NCI-H1105 (cell line): Measurements from ENCODE around the gene DUSP14.
"Not testable (repeated sequence)": the region's sequence is repeated elsewhere in the genome, so short reads cannot be mapped to it uniquely, and the experiment has no call there.

ENCODE experiments used
- DNase-seq: peaks from one replicate; lab custom pipeline; 2025; lab: John Stamatoyannopoulos, UW

DUSP14 gene

GRCh38 chr17:37489197-37490001 is at the start of gene DUSP14:
TSS of gene DUSP14 (plus strand) at chr17:37489891. CDS start at chr17:37512273, 22,382 bp downstream.
- peak; percentile 77 for DNase-seq

GRCh38 chr17:37440424-37440823 is 49.3 kb upstream of the DUSP14 start:
- DNase-seq = no peak

DNA sequence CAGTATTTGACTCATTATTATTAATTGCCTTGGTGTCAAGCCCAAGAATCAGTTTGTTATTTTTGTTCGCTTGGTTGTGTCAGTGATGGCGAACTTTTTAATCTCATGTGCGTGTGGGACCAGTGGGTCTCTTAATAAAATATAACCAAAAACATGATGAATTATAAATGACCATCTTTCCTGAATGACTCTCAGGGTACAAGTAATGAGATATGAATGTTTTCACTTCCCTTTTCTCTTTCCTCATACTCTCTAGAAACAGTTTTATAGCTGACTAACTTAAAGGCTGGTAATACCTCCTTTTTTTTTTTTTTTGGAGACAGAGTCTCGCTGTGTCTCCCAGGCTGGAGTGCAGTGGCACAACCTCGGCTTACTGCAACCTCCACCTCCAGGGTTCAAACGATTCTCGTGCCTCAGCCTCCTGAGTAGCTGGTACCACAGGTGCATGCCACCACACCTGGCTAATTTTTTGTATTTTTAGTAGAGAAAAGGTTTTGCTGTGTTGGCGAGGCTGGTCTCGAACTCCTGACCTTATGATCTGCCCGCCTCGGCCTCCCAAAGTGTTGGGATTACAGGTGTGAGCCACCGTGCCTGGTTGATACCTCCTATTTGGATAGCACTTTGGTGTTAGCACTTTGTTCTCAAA is 48.2 kb upstream of the DUSP14 start:
- not testable (repeated sequence) for DNase-seq

- DNase-seq = no peak
These were observed 43.7 kb upstream of the DUSP14 start for GRCh38 chr17:37446027-37446426.

DNA sequence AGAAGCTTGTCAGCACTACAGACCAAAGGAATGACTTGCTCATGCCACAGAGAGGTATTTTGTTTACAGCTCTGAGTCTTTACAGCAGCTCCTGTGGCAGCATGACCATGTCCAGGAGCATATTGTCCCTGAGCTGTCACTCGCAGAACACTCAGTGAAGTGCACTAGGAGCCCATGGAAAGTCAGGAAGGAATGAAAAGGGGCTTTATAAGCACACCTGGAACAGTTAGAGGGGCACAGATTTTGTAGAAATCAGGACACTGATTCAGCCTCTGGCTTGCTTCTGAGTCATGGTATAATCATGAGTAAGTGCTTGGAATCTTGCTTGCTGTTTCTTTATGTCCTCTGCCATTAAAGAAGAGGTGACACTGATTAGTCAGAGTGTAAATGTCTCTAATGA is 42.0 kb upstream of the DUSP14 start:
- DNase-seq = no peak

GRCh38 chr17:37450112-37450511 is 39.6 kb upstream of the DUSP14 start:
- no peak for DNase-seq

DNA sequence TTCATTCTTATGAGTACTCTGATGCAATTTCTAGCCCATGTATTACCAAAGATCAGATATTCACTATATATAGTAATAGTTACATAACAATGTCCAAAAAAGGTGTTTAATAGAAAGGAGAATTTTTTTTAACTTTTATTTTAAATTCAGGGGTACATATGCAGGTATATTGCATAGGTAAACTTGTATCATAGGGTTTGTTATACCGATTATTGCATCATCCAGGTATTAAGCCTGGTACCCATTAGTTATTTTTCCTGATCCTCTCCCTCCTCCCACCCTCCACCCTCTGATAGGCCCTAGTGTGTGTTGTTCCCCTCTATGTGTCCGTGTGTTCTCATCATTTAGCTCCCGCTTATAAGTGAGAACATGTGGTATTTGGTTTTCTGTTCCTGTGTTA is 31.9 kb upstream of the DUSP14 start:
- not testable (repeated sequence) for DNase-seq

- no peak for DNase-seq
These were observed 30.9 kb upstream of the DUSP14 start for GRCh38 chr17:37458805-37459204.

DNA sequence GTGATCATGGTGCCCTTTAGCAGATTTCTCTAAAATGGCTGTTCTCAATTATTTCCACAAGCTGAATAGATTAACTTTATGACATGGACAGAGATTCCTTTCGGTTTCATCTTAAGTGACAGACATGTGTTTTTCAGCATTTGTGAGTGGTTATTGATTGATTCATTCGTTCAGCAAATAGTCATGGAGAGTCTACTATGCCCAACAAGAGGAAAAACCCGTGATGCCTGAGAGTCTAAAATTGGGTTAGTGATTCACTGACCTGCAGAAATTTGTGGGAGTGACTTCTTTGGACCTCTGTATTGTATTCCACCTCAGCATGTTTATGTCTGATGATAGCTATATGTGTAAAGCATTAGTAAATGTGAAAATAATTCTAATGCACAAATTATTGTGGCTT is 28.0 kb upstream of the DUSP14 start:
- DNase-seq = no peak

GRCh38 chr17:37462492-37462891 is 27.2 kb upstream of the DUSP14 start:
- DNase-seq = no peak

DNA sequence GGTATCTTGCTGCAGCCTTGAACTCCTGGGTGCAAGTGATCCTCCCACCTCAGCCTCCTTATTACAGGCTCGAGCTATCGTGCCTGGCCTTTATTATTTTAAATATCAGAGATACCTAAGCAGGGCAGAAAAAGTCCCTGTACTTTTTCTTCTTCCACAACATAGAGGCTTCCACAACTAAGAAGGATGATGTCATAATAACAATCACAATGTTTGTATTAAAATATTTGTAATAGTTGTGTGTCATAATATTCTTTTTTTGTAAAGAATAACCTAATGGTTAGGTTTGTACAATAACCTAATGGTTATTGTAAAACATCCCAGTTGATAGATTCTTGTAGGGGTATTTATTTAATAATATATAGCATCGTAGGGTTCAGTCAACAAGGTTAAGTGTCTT is 26.7 kb upstream of the DUSP14 start:
- no peak for DNase-seq

GRCh38 chr17:37465069-37465616 is 24.5 kb upstream of the DUSP14 start:
- DNase-seq = no peak

- no peak for DNase-seq
These were observed 23.2 kb upstream of the DUSP14 start for GRCh38 chr17:37466471-37466870.

GRCh38 chr17:37470181-37470580 is 19.5 kb upstream of the DUSP14 start:
- DNase-seq = no peak

DNA sequence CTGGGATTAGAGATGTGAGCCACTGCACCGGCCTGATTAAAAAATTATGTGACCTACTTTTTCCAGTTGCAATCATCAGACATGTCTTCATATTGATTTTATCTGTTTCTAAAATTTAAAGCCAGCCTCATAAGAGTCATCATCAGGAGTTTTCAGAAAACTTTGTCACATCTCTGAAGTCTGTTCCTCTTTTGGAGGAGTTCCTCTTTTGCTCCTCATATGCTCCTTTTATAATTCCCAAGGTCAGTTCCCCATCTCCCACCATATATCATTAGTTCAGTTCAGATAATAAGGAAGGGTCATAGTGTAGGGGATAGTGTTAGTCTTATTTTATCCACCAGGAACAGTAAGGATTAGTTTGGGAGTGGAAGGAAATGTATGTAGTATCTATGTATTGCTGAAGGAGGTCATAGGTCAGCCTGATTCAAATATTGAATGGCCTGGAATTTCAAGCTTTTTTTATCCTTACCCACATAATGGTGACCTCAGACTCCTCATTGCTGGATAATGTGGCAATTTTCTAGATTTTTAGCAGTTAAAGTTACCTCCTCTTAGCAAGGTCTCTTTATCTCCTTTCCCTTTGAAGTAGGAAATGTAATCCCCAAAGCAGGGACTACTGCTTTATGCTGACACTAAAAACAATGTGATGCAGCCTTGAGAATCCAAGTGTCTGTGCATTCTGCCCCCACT is 13.8 kb upstream of the DUSP14 start:
- DNase-seq = no peak

GRCh38 chr17:37476431-37477120 is 13.1 kb upstream of the DUSP14 start:
- no peak for DNase-seq

- DNase-seq = no peak
These were observed 11.5 kb upstream of the DUSP14 start for GRCh38 chr17:37478187-37478586.

DNA sequence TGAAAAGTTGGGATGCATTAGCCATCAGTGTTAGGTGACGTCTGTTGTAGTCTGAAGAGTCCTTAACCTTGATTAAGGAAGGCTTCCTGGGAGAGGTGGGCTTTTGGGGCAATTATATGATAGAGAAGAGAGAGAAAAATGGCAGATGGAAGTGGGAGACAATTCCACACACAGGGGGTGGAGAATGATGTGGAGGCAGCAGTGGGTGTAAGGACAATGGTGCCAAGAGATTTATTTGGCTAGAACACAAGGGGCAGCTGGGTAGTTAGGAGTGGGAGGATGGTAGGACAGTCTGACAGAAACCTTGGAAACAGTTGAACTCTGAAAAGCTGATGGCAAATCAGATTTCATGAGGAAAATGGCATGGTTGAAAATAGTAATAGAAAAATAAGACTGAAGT is 10.7 kb upstream of the DUSP14 start:
- DNase-seq = no peak

DNA sequence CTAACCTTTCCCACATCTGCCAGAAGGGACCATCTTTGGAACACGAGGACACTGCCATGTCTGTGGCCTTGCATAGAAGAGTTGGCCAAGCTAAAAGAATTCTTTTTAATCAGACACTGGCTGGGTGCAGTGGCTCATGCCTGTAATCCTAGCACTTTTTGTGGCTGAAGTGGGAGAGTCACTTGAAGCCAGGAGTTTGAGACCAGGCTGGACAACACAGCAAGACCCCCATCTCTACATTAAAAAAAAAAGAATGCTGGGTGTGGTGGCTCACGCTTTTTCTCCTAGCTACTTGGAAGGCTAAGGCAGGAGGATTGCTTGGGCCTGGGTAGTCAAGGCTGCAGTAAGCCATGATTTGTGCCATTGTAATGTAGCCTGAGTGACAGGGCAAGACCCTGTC is 9.3 kb upstream of the DUSP14 start:
- DNase-seq = no peak

DNA sequence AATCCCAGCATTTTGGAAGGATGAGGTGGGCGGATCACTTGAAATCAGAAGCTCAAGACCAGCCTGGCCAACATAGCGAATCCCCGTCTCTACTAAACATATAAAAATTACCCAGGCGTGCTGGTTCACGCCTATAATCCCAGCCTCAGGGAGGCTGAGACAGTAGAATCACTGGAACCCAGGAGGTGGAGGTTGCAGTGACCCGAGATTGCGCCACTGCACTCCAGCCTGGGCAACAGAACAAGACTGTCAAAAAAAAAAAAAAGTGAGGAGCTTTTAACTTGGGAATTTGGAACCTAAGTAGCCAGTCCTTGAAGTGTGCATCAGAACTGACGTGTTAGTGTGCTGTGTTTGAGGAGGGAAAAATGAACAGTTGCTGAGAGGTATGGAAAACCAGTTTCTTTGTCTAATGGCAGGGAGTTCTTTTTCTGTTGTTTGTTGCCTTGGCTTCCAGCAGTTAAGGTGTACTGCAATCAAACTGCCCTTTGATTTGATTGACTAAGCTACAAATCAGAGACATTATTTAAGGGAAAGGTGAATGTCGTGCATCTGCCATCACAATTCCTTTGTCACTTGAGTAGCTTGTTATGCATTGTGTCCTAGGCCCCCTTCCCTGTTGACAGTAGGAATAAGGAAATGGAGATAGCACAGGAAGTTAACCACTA is 8.6 kb upstream of the DUSP14 start:
- no peak for DNase-seq

- DNase-seq = no peak
These were observed 6.2 kb upstream of the DUSP14 start for GRCh38 chr17:37483311-37484039.
